Activated CD4-positive, alpha-beta T cell treated with anti-CD3 and anti-CD28 coated beads, Interleukin-2, Interleukin-6, amounts not matched to agents 100 ng/mL and 50 ng/mL, durations not matched to agents 16 hours and 8 hours (primary cell): ENCODE data around the gene NET1.

Source experiments
- DNase-seq: peaks from one replicate; pipeline ENCODE4 v3.0.0-alpha.2; 2020

The NET1 gene

DNA sequence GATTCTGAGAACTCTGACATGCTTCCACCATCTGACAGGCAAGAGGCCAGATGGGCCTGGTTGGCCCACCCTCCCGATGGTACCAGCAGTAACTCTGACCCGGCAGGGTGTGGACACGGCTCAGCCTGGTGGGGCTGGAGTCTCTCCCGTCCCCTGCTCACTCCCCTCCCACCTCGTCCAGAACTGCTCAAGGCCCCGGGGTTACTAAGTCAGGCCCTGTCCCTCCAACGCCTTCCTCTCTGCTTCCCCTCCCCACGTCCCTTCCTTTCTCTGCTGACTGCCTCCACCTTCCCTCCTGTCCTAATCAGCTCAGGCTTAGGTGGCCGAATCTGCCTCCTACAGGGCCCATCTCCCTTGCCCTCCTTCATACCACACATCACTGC lies 74.5 kb downstream of the NET1 start:
- DNase-seq, result no peak

DNA sequence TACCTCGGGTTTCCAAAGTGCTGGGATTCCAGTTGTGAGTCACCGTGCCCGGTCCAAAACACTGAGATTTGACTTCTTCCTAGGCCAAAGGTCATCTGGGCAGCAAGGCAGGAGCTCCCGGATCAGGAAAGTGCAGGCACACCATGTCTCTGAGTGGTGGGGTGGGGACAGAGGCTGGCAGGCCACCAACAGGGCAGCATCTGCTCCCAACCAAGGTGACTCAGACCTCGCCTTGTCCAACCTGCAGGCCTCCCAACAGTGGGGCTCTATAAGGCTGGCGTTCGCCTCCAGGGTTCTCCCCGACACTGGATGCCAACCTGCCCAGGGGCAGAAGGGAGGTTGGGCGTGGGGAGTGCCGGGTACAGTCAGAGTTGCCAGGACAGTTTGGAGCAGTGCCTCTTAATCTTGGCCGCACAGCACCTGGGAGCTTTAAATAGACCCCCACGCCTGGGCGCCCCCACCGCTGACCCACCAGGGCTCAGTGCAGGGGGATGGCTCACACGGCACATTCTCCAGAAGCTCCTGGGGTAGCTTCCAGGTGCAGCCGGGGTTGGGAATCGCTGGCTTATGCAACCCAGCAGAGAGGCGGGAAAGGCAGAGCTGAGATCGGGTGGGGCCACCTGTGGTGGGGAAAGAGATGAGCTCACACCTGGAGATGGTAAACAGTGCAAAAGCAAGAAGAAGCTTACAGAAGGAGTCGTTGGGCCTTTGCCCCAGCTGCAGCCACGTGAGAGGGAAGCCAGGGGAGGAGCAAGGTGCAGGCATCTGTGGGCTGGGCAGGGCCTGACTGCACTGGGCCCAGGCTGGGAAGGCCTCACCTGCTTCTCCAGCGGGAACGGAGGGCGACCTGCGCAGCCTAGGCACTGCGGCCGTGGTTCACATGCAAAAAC lies 76.2 kb downstream of the NET1 start:
- DNase-seq, result no peak

DNA sequence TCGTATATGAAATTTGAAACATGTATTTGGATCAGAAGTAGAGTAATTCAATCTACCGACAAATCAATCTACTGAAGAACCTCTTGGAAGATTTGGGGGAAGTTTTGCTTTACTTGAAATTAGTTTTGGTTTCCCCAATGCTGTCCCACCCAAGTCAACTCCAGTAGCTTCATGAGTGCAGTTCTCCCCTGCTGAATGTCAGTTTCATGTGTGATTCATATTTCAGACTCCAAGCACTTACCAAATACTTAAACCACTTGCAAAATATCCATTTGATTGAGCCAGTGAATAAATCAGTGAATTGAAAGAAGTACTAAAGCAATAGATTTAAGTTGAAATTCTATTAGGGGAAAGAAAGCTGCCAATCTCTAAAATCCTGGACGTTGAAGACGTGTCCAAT lies 77.7 kb downstream of the NET1 start:
- DNase-seq, result no peak

DNA sequence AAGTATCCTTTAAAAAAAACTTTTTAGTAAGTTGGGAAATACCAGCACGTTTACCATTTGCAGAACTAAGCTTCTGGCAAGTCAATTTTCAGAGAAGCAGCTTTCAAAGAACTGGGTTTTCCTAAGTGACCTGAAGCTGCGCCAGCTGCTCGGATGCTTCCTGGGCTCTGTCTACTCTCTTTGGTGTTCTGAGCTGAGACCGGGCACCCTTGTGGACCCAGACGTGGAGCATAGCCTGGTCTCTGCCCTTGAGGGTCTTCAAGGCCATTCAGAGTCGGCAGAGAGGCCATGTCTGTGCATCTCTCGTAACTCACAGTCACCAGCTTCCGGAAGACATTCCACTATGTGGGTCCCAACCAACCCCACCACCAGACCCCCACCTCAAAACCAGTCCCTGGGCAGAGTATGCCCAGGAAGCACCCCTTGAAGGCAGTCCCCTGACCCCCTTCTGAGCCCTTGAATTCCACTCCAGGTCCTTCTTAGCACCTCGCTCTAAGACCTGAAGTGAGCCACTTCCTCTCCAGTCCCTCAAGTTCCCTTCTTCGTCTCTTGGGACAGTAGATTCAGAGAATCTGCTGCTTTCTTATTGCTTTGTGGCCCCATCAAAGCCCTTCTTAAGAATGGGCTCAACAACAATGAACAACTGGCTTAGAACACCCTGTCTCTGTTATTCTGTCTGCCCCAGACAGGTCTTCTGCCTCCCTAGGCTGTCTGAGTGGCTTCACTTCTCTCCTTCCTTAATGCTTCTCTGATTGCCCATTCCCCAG lies 78.5 kb downstream of the NET1 start:
- no peak for DNase-seq

DNA sequence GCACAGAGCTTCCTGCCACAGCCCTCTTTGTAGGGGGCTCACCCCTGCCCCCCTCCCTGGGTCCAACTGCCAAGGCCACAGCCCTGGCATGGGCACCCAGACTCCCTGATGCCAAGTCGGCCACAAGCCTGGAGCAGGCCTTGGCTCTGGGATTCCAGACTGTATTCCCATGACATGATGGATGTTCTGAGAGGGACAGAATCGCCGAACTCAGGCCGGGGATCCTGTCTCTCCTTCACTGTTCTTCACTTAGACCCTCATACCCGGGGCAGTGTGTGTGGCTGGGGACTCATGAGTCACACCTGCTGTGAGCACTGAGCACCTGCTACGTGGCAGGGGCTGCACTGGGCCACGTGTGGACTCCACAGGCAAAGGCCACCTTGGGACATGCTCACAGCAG lies 79.1 kb downstream of the NET1 start:
- no peak for DNase-seq

DNA sequence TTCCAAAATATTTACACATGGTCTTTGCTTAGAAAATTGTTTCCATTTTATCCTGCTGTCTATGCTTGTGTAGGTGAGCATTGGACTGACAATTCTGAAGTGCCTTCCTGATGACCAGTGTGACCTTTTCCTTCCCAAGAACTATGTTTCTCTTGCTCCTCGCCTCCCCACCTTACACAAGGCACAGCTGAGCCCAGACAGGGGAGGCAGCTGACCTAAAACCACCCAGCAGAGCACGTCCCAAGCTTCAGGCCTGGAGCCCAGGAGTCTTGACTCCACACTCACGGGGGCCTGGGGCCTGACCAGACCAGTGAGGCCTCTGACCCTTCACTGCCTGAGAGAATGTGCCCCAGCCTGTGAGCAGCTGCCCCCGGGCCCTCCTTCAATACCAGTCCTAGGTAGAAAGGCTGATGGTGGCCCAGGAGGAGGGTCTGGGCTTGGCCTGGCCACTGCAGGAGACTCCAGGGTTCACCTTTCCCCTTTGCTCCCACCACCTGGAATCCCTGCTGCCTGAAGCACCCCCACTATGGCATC lies 80.0 kb downstream of the NET1 start:
- no peak for DNase-seq

DNA sequence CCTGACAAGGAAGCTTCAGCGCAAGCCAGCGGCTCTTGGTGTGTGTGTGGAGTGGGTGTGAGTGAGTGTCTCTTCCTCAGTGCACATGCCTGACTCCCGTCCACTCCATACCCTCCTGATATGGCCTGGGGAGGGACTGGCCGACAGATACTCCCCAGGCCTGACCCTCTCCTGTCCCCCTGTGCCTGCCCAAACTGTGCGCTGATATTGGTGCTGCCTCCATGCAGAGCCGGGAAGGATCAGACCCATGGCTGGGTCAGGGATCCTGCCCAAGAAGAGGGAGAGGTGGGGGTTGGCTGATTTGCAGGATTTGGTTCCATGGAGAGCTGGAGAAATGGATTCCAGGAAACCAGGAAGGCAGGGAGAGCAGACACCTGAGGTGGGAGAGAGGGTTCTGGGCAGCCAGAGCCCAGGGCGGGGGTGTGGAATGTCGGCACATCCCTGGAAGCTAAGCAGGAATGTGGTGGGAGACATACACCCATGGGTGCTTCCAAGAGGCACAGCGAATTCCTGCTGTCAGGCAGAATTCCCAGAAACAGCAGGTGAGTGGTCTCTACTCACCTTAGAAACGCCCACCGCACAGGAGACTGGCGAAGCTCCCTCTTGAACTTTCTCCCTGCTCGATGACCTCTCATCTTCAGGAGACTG lies 80.7 kb downstream of the NET1 start:
- no peak for DNase-seq

DNA sequence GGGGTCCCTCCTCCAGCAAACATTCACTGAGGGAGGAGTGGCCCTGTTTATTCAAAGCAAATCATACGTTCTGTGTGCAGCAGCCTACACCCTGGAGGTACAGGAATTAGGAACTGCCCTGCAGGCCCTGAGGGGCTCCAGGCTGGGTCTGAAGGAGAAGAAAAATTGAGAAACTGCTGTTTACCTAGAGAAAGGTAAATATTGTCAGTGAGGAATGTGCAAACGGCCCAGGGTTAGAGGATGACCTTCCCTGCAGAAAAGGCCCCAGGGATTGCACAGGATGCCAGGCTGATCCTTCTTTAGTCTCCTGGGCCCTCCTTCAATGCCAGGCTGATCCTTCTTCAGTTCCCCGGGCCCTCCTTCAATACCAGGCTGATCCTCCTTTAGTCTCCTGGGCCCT lies 81.3 kb downstream of the NET1 start:
- DNase-seq, result no peak

DNA sequence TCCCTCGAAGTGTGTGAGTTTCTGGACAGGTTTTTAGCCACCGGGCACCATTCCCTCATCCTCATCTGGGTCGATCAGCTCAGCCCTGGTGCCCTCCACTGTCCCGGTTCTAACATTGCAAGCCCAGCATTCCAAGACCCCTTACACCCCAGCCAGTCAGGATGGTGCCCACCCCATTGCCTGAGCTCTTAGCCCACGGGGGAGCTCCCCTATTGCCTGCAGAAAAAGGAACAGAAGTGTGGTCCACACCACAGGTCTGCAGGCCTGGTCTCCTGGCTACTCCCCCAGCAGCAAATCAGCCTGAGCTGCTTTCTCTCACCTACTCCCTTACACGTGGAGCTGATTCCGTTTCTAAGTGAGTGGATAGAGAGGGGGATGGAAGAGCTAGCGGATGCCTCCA lies 82.3 kb downstream of the NET1 start:
- no peak for DNase-seq

DNA sequence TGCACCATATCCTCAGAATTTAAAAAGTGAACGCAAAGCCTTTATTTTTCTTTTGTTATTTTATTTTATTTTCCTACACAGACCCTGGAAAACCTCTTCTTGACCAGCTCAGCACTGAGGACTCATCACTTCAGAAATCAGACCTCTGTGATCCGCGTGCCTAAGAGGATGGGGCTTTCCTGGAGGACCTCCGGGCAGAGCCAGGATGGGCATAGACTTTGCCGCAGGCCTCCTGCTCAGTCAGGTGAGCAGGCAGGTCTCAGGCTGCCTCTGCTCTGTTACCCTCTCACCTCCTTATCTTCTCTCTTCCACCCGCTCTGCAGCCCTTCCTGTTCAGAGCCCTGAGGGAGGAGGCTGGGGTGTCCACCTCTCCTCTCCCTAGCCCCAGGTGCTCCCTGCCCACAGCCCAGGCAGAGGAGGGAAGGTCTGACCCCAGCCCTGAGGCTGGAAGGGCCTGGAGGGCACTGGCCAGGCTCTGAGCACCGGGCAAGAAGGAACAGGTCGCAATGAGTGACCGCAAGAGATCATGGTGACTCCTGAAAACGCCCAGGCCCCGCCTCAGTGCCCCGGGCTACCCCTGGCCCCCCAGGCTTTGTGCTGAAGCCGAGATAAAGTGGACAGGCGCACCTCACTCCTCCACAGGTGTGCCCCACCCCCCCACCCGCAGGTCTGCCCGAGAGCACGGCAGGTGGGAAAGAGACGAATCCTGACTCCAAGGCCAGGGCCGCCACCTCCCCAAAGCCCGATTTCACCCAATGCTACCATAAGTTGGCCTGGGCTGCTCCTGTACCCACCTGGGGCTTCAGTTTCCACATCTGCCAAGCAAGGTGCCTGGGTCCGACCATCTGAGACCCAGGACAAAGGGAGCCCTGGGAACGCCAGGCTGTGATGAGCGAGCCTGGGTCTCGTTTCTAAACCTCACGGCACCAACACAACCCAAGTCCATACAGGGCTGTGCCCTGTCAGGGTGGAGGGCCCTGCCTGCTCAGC lies 84.2 kb downstream of the NET1 start:
- DNase-seq, result no peak

DNA sequence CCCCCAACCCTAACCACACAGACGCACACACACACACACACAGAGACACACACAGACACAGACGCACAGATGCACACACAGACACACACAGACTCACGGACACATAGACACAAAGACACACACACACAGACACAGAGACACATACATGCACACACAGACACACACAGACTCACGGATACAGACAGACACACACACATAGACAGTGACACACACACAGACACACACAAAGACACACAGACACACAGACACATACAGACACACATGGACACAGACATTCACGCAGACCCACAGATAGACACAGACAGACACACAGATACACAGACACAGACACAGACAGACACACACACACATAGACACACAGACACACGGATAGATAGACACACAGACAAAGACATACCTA lies 84.9 kb downstream of the NET1 start:
- DNase-seq, result no peak

DNA sequence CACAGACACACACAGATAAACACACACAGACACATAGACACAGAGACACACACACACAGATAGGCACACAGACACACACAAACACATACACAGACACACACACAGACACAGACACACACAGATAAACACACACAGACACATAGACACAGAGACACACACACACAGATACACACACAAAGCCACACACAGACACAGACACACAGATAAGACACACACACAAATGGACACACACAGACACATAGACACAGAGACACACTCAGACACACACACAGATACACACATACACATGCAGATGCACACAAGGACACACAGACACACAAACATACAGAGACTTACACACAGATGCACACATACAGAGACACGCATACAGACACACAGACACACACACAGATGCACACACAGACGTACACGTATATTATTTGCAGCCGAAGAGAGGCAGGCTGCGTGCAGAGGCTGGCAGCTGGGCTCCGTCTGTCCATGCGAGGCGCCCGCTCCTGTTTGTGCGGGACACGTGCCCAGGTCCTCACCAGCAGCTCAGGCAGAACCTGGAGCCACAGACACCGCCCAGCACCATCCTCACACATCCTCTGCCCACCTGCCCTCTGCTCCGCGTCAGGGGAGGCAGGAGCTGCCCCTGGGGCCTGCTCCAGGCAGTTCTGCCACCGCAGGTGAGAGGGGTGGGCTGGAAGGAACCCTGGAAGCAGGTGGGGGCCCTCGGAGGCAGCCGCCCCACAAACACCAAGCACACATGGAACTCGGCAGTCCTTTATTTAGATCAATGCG lies 85.8 kb downstream of the NET1 start:
- DNase-seq, result no peak

DNA sequence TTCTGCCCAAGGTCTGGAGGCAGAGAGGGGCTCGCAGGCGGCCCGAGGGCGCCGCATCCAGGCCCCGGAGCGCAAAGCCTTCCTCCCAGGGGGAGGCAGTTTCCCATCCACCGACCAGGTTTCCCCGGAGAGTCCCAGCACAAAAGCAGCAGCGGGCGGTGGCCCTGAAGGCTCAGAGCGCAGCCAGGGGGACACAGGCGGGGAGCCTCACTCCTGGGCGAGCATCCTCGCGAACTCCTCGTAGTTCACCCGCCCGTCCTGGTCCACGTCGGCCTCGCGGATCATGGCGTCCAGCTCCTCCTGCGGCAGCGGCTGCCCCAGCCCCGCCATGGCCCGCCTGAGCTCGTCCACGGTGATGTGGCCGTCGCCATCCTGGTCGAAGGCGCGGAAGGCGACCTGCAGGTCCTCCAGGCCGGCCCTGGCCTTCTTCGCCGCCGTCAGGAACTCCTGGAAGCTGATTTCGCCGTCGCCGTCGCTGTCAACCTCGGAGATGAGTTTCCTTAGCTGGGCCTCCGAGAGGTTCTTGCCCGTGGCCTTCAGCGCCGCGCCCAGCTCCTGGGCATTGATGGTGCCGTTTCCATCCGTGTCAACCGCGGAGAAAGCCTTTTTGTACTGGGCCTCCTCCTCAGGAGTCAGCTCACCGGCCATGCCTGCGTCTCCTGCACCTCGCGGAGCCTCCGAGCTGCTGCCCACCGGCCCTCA lies 86.6 kb downstream of the NET1 start:
- no peak for DNase-seq

DNA sequence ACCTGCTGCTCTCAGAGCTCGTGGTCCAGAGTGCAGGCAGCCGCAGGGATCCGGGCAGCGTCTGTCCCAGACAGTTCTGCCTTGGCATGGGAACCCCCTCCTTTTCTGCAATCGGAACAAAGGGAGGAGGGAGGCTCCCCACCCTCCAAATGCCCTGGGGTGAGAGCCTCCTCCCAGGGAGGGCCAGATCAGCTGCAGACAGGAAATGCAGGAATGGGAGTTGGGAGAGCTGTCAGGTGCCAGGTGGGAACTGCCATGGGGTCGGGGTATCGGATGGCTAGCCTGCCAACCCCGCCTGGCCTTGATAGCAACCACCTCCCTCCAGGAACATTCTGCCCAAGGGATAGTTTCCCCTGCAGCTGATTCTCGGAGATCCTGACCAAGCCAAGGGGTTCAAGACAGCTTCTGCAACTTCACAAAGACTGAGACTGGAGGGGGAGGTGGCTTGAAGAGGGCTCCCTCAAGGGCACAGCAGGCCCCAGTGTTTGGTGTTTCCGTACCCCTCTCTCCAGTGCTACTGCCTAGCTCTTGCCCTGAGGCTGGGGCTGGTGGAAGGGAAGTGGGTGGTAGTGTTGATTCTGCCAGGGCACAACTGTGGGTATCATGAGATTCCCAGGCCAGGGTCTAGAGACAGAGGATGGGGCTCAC lies 87.3 kb downstream of the NET1 start, which contains the start of gene CALML5:
Gene CALML5, minus strand, starts transcription at position 78 of the 648 bp plus-strand sequence. CDS start 132 bp downstream, outside the sequence.
- DNase-seq, result no peak

DNA sequence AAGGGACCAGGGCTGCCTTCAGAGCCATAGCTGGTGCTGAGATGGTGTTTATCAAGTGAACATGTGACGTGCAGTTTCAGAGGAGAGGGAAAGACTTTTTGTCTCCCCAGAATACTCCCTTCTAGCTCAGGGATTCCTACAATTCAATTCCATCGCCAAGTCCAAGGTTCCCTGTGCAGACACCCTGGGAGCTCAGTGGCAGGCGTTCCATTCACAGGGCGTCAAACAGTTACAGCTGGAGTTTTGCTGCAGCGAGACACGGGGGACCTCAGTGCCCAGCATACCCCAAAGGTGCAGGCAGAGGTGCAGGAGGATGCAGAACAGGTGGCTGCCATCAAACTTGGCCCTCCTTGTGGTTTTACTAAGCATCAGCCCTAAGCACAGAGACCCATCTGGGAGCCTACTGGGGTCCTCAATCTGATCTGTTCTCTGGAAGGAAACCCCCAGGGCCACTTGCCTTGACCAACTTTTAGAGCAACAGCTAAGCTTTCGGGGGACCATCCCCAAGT lies 87.9 kb downstream of the NET1 start:
- no peak for DNase-seq

DNA sequence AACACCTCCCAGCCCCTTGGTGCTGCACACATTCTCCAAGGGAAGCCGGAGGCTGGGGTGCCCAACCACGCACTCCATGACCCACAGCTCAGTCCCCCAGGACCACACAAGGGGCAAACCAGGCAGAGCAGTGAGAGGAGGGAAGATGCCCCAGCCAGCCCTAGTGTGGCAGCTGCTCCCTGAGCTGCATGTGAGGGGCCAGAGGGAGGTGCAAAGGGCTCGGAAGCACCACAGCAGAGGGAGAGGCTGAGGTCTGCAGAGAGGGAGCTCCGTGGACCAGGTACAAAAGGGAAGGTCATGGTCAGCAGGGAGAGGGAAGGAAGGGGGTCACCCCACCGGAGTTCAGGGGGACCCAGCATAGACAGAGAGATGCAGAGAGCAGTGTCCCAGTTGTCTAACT lies 88.6 kb downstream of the NET1 start:
- DNase-seq, result no peak

DNA sequence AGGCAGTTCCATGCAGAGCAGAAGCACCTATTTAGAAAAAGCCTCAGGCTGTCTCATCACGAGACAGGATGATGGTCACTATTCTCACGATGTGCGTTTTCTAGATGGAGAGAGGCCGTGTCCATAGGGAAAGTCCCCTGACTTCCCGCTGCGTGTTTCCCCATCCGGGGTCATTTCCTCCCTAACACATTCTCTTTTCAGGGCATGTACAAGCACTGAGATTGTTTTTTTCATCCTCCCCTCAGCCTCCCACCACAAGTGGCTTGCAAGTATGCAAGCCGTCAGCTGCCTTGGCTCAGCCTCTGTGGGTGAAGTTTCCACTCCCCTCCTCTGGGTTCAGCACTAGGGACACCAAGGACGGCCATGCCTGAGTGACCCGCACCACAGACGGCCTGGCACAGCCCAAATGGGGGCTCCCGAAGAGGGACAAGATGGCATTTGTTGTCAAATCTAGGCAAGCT lies 89.7 kb downstream of the NET1 start:
- DNase-seq, result no peak

DNA sequence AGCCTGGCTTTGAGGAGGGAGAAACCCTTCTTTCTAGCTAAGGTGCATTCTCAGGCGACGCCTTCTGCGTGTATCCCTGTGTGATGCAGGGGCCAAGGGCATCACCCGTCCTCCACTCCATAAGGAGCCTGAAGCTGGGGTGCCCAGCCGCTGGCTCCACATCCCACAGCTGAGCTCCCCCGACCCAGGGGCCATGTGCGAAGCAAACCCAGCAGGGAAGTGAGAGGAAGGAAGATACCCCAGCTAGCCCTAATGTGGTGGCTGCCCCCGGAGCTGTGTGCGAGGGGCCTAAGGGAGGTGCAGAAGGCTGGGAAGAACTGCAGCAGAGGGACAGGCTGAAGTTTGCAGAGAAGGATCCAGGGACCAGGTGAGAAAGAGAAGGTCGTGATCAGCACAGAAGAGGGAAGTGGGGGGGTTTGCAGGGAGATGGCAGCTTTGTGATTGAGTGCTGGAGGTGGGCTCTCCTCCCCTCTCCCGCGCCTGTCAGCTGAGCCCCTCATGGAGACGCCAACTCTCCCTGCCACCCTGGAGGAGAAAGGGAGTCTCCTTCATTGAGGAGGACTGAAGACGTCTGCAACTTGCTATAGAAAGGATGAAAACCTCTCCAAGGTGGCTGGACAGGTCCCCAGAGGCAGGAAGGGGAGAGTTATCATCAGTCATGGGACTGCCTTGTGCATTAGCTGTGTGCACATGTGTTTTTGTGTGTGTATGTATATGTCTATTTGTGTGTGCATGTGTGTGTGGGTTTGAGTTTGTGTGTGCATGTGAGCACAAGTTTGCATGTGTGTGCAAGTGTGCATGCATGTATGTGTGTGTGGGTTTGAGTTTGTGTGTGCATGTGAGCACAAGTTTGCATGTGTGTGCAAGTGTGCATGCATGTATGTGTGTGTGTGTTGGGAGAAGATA lies 90.5 kb downstream of the NET1 start:
- no peak for DNase-seq

DNA sequence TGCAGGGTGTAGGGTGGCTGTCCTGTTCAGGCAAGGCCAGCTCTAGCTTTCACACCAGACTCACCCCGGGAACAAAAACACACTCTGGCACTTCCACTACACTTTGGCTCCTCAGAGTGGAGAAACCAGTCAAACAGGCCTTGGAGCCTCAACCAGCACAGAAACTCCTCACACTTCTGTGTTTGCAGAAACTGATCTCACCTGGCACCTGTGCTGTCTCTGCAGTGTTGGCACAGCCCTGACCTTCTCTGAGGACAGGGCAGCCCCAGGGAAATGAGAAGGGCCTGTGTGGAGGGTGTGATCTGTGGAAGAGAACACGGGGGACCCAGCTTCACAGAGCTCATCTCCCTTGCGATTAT lies 91.1 kb downstream of the NET1 start:
- no peak for DNase-seq
